Osteocyte (in vitro differentiated cells): ENCODE measurements around the gene BEND7. TPM values are rescaled to one million over a fixed set of nuclear protein-coding genes. Genes with fewer than 3 reads are reported as not detected.

Experiments used
- DNase-seq: peaks from one replicate; pipeline ENCODE4 v3.0.0; 2021; ENCODE audit warnings: mixed read lengths; ENCODE audit not compliant: unreplicated experiment; ENCODE audit errors: extremely low spot score
- H3K27ac Mint-ChIP-seq: one replicate; pipeline ENCODE4 v1.8.0; 2021; ENCODE audit warnings: mild to moderate bottlenecking, mixed read lengths; ENCODE audit not compliant: unreplicated experiment
- H3K27me3 Mint-ChIP-seq: one replicate; pipeline ENCODE4 v1.8.0; 2021; ENCODE audit warnings: mixed read lengths; ENCODE audit not compliant: unreplicated experiment
- H3K36me3 Mint-ChIP-seq: one replicate; pipeline ENCODE4 v1.8.0; 2021; ENCODE audit warnings: mixed read lengths; ENCODE audit not compliant: unreplicated experiment
- H3K4me1 Mint-ChIP-seq: one replicate; pipeline ENCODE4 v1.8.0; 2021; ENCODE audit warnings: mixed read lengths; ENCODE audit not compliant: unreplicated experiment
- H3K4me3 Mint-ChIP-seq: one replicate; pipeline ENCODE4 v1.8.0; 2021; ENCODE audit warnings: mild to moderate bottlenecking, moderate library complexity, mixed read lengths; ENCODE audit not compliant: unreplicated experiment
- H3K9me3 Mint-ChIP-seq: one replicate; pipeline ENCODE4 v1.8.0; 2021; ENCODE audit warnings: mixed read lengths; ENCODE audit not compliant: unreplicated experiment
- CTCF ChIP-seq: fragments of 200-600 bp; sonication (generic); IDR thresholded peaks from 2 replicates; pipeline ENCODE4 v1.5.0; 2021; ENCODE audit warnings: antibody characterized with exemption, mild to moderate bottlenecking, moderate library complexity
- total RNA-seq: library from RNA; stranded (reverse); gene quantifications from 2 replicates; pipeline ENCODE4 v1.2.1, GENCODE V29; 2021

Gene BEND7
- total RNA-seq, 1 donor from 2014 or later, result 12.4 TPM

GRCh38 chr10:13457958-13458686 lies 70.7 kb downstream of the BEND7 start:
- Mint-ChIP-seq H3K9me3 (peaks cover 4% of the 10 kb centered on the region), H3K27ac (no peak overlapping the region), H3K27me3 (no peaks in the 10 kb centered on the region), H3K36me3 (no peaks in the 10 kb centered on the region), H3K4me3 (no peak overlapping the region), H3K4me1 (no peaks in the 10 kb centered on the region)
- DNase-seq, result no peak
- no peak for TF ChIP-seq CTCF

GRCh38 chr10:13453896-13454295 lies 74.9 kb downstream of the BEND7 start:
- no peaks in the 10 kb centered on the region for H3K36me3 Mint-ChIP-seq
- no peak for DNase-seq
- H3K27ac Mint-ChIP-seq, result no peak overlapping the region
- H3K27me3 Mint-ChIP-seq, result no peaks in the 10 kb centered on the region
- TF ChIP-seq CTCF, result no peak
- no peaks in the 10 kb centered on the region for H3K4me1 Mint-ChIP-seq
- H3K9me3 Mint-ChIP-seq, result no peaks in the 10 kb centered on the region
- no peak overlapping the region for H3K4me3 Mint-ChIP-seq

- H3K36me3 Mint-ChIP-seq, result peaks cover 7% of the 10 kb centered on the region
- H3K4me1 Mint-ChIP-seq, result no peaks in the 10 kb centered on the region
- no peak overlapping the region for H3K27ac Mint-ChIP-seq
- no peak for DNase-seq
- no peaks in the 10 kb centered on the region for H3K27me3 Mint-ChIP-seq
- TF ChIP-seq CTCF, result no peak
- no peak overlapping the region for H3K4me3 Mint-ChIP-seq
- H3K9me3 Mint-ChIP-seq, result no peaks in the 10 kb centered on the region
Observed at GRCh38 chr10:13450069-13450468, 78.7 kb downstream of the BEND7 start.

GRCh38 chr10:13449296-13449695 lies 79.5 kb downstream of the BEND7 start:
- H3K4me1 Mint-ChIP-seq, result no peaks in the 10 kb centered on the region
- H3K27me3 Mint-ChIP-seq, result no peaks in the 10 kb centered on the region
- TF ChIP-seq CTCF, result no peak
- no peak overlapping the region for H3K27ac Mint-ChIP-seq
- H3K9me3 Mint-ChIP-seq, result no peaks in the 10 kb centered on the region
- H3K4me3 Mint-ChIP-seq, result no peak overlapping the region
- no peak for DNase-seq
- H3K36me3 Mint-ChIP-seq, result peaks cover 7% of the 10 kb centered on the region

GRCh38 chr10:13448216-13448615 lies 80.6 kb downstream of the BEND7 start:
- Mint-ChIP-seq H3K36me3 (peaks cover 7% of the 10 kb centered on the region), H3K27ac (no peak overlapping the region), H3K27me3 (no peaks in the 10 kb centered on the region), H3K9me3 (no peaks in the 10 kb centered on the region), H3K4me1 (no peaks in the 10 kb centered on the region), H3K4me3 (no peak overlapping the region)
- TF ChIP-seq CTCF, result no peak
- no peak for DNase-seq
